Ishikawa (cell line): Measurements from ENCODE around the gene KPNA6.

Source experiments
- CEBPB ChIP-seq: IDR thresholded peaks from 2 replicates; pipeline ENCODE4 v1.6.1; 2012
- CREB1 ChIP-seq: IDR thresholded peaks from 2 replicates; pipeline ENCODE4 v1.6.1; 2012; ENCODE audit warnings: low read depth
- EGR1 ChIP-seq: IDR thresholded peaks from 2 replicates; pipeline ENCODE4 v1.6.1; 2012
- EP300 ChIP-seq: IDR thresholded peaks from 2 replicates; pipeline ENCODE4 v1.6.1; 2012; ENCODE audit warnings: borderline replicate concordance
- FOXM1 ChIP-seq: IDR thresholded peaks from 2 replicates; pipeline ENCODE4 v1.6.1; 2012; ENCODE audit warnings: low read depth, borderline replicate concordance
- NFIC ChIP-seq: IDR thresholded peaks from 2 replicates; pipeline ENCODE4 v1.6.1; 2012
- RAD21 ChIP-seq: IDR thresholded peaks from 2 replicates; pipeline ENCODE4 v1.6.1; 2012; ENCODE audit warnings: low read depth
- TAF1 ChIP-seq: IDR thresholded peaks from 2 replicates; pipeline ENCODE4 v1.6.1; 2012; ENCODE audit warnings: low read depth, mild to moderate bottlenecking
- TCF12 ChIP-seq: IDR thresholded peaks from 2 replicates; pipeline ENCODE4 v1.6.1; 2012; ENCODE audit warnings: low read depth
- TEAD4 ChIP-seq: IDR thresholded peaks from 2 replicates; pipeline ENCODE4 v1.6.1; 2012
- YY1 ChIP-seq: IDR thresholded peaks from 2 replicates; pipeline ENCODE4 v1.6.1; 2012; ENCODE audit warnings: low read depth
- ZBTB7A ChIP-seq: IDR thresholded peaks from 2 replicates; pipeline ENCODE4 v1.6.1; 2012; ENCODE audit warnings: low read depth
- TF ChIP-seq, protein P1 (sequence below): IDR thresholded peaks from 2 replicates; pipeline ENCODE4 v1.6.1; 2012
- TF ChIP-seq, protein P2 (sequence below): IDR thresholded peaks from 2 replicates; pipeline ENCODE4 v1.6.1; 2012
- TF ChIP-seq, protein P3 (sequence below): IDR thresholded peaks from 2 replicates; pipeline ENCODE4 v1.6.1; 2012; ENCODE audit warnings: low read depth, mild to moderate bottlenecking

Gene KPNA6

DNA sequence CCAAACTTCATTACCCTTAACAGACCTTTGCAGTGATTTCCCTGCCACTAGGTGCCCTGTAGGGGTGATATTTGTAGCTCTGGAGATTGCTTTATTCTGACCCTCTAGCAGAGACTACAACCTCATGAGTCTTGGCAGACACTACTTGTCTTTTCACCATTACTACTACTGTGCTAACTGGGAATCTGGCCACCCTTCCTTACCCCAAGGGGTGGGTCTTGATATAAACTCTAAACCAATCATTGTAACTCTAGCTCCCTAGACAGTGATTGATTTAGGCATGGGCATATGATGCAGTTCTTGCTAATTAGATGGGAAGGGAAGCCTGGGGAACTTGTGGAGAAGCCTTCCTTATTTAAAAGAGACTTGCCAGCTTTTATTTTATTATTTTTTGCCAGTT lies 3.9 kb downstream of the KPNA6 start:
- TF ChIP-seq EGR1 (no peak), CREB1 (no peak), TCF12 (no peak), FOXM1 (no peak), TAF1 (no peak), TEAD4 (no peak), CEBPB (no peak), NFIC (no peak), EP300 (no peak), YY1 (no peak)
- TF ChIP-seq, protein P1, sequence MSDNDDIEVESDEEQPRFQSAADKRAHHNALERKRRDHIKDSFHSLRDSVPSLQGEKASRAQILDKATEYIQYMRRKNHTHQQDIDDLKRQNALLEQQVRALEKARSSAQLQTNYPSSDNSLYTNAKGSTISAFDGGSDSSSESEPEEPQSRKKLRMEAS = no peak
- TF ChIP-seq, protein P2, sequence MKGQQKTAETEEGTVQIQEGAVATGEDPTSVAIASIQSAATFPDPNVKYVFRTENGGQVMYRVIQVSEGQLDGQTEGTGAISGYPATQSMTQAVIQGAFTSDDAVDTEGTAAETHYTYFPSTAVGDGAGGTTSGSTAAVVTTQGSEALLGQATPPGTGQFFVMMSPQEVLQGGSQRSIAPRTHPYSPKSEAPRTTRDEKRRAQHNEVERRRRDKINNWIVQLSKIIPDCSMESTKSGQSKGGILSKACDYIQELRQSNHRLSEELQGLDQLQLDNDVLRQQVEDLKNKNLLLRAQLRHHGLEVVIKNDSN = no peak
- TF ChIP-seq, protein P3, sequence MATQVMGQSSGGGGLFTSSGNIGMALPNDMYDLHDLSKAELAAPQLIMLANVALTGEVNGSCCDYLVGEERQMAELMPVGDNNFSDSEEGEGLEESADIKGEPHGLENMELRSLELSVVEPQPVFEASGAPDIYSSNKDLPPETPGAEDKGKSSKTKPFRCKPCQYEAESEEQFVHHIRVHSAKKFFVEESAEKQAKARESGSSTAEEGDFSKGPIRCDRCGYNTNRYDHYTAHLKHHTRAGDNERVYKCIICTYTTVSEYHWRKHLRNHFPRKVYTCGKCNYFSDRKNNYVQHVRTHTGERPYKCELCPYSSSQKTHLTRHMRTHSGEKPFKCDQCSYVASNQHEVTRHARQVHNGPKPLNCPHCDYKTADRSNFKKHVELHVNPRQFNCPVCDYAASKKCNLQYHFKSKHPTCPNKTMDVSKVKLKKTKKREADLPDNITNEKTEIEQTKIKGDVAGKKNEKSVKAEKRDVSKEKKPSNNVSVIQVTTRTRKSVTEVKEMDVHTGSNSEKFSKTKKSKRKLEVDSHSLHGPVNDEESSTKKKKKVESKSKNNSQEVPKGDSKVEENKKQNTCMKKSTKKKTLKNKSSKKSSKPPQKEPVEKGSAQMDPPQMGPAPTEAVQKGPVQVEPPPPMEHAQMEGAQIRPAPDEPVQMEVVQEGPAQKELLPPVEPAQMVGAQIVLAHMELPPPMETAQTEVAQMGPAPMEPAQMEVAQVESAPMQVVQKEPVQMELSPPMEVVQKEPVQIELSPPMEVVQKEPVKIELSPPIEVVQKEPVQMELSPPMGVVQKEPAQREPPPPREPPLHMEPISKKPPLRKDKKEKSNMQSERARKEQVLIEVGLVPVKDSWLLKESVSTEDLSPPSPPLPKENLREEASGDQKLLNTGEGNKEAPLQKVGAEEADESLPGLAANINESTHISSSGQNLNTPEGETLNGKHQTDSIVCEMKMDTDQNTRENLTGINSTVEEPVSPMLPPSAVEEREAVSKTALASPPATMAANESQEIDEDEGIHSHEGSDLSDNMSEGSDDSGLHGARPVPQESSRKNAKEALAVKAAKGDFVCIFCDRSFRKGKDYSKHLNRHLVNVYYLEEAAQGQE = no peak

DNA sequence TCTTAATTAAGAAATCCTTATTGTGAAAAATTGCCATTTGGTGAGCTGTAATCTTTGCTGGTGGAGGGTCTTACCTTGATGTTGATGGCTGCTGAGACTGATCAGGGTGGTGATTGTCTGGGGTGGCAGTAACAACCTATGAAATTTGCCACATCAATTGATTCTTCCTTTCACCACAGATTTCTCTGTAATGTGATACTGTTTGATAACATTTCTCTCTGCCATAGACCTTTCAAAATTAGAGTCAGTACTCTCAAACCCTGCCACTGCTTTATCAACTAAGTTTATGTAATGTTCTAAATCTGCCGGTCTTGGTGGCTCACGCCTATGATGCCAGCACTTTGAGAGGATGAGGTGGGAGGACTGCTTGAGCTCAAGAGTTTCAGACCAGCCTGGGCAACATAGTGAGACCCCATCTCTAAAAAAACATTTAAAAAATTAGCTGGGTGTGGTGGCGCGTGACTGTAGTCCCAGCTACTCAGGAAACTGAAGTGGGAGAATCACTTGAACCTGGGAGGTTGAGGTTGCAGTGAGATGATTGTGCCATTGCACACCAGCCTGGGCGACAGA lies 5.0 kb downstream of the KPNA6 start:
- TF ChIP-seq TCF12 (no peak), EGR1 (no peak), RAD21 (no peak)

DNA sequence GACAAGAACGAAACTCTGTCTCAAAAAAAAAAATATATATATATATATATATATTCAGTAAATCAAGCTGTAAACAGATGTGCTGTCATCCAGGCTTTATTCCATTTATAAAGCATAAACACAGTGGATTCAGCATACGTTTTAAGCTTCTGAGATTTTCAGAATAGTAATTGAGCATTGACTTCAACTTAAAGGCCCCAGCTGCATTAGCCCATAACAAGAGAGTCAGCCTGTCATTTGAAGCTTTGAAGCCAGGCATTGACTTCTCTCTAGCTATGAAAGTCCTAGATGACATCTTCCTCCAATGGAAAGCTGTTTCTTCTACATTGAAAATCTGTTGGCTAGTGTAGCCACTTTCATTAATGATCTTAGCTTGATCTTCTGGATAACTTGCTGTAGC lies 6.6 kb downstream of the KPNA6 start:
- TF ChIP-seq TEAD4 = no peak
- no peak for TF ChIP-seq TAF1
- no peak for TF ChIP-seq CEBPB
- TF ChIP-seq TCF12 = no peak
- TF ChIP-seq EP300 = no peak
- no peak for TF ChIP-seq ZBTB7A
- no peak for TF ChIP-seq EGR1
- no peak for TF ChIP-seq YY1
- TF ChIP-seq, protein P2 = no peak
- TF ChIP-seq FOXM1 = no peak
- TF ChIP-seq, protein P3 = no peak
- no peak for TF ChIP-seq RAD21
- TF ChIP-seq CREB1 = no peak
- TF ChIP-seq NFIC = no peak
- TF ChIP-seq, protein P1 = no peak

DNA sequence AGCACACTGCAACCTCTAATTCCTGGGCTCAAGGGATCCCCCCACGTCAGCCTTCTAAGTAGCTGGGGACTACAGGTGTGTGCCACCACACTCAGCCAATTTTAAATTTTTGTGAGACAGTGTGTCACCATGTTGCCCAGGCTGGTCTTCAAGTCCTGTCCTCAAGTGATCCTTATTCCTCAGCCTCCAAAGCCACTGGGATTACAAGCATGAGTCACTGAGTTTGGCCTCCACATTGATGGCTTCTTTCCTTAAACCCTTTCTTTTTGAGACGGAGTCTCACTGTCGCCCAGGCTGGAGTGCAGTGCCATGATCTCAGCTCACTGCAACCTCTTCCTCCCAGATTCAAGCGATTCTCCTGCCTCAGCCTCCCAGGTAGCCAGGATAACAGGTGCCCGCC lies 7.6 kb downstream of the KPNA6 start:
- TF ChIP-seq NFIC (no peak), YY1 (no peak), RAD21 (no peak), CREB1 (no peak), TAF1 (no peak), TCF12 (no peak), TEAD4 (no peak), CEBPB (no peak), ZBTB7A (no peak), FOXM1 (no peak), EGR1 (no peak)
- TF ChIP-seq, protein P3 = no peak
- TF ChIP-seq, protein P1 = no peak
- TF ChIP-seq, protein P2 = no peak
